Medulla oblongata (tissue), 1 donor: Measurements from ENCODE around the gene DYNC2I2.
A peak's percentile ranks its signal among the peaks of the same experiment; 100 is the strongest.
"Not testable (repeated sequence)": the region's sequence is repeated elsewhere in the genome, so short reads cannot be mapped to it uniquely, and the experiment has no call there.

Experiments used
- DNase-seq: peaks from one replicate; pipeline ENCODE4 v3.0.0-alpha.2; 2015; ENCODE audit errors: extremely low spot score

Gene DYNC2I2

GRCh38 chr9:128656416-128657343 is at the start of gene DYNC2I2:
DYNC2I2 (minus strand) TSS chr9:128656847; CDS start chr9:128656726, 121 bp downstream.
- peak; percentile 95 for DNase-seq

- DNase-seq: no peak
These were observed 49.4 kb upstream of the DYNC2I2 start for GRCh38 chr9:128706045-128706444.

GRCh38 chr9:128705051-128705965 is 48.7 kb upstream of the DYNC2I2 start:
- DNase-seq: no peak

- no peak for DNase-seq
These were observed 47.7 kb upstream of the DYNC2I2 start for GRCh38 chr9:128704356-128704670.

GRCh38 chr9:128703616-128704355 is 47.1 kb upstream of the DYNC2I2 start:
- DNase-seq: no peak

- no peak for DNase-seq
These were observed 46.4 kb upstream of the DYNC2I2 start for GRCh38 chr9:128702949-128703615.

- DNase-seq: peak; percentile 81
These were observed 45.9 kb upstream of the DYNC2I2 start, which contains the start of gene PKN3 for GRCh38 chr9:128702445-128702948. PKN3 (plus strand) TSS chr9:128702503; CDS start chr9:128702916, 413 bp downstream.

GRCh38 chr9:128701227-128701854 is 44.7 kb upstream of the DYNC2I2 start:
- DNase-seq: no peak

- not testable (repeated sequence) for DNase-seq
These were observed 42.6 kb upstream of the DYNC2I2 start for GRCh38 chr9:128699096-128699795.

GRCh38 chr9:128696923-128697707 is 40.5 kb upstream of the DYNC2I2 start:
- no peak for DNase-seq

- DNase-seq: no peak
These were observed 37.7 kb upstream of the DYNC2I2 start for GRCh38 chr9:128694344-128694743.

GRCh38 chr9:128693738-128694137 is 37.1 kb upstream of the DYNC2I2 start:
- not testable (repeated sequence) for DNase-seq

- DNase-seq: no peak
These were observed 34.0 kb upstream of the DYNC2I2 start for GRCh38 chr9:128690684-128691034.

- peak; percentile 51 for DNase-seq
These were observed 33.4 kb upstream of the DYNC2I2 start for GRCh38 chr9:128689820-128690683.

- DNase-seq: peak; percentile 36
These were observed 32.7 kb upstream of the DYNC2I2 start for GRCh38 chr9:128689293-128689774.

GRCh38 chr9:128688501-128689292 is 32.0 kb upstream of the DYNC2I2 start, which contains the start of gene SET:
SET (plus strand) TSS chr9:128689222; CDS start chr9:128689583, 361 bp downstream.
- peak; percentile 94 for DNase-seq

GRCh38 chr9:128687453-128687852 is 30.8 kb upstream of the DYNC2I2 start:
- DNase-seq: no peak
